Kidney (tissue), 14 donors: ENCODE data around the gene GOLGA6D. TPM values are rescaled to one million over a fixed set of nuclear protein-coding genes. Genes with fewer than 3 reads are reported as not detected.
A peak's percentile ranks its signal among the peaks of the same experiment; 100 is the strongest.
"Not testable (repeated sequence)": the region's sequence is repeated elsewhere in the genome, so short reads cannot be mapped to it uniquely, and the experiment has no call there.

ENCODE experiments used
- DNase-seq, 5 donors: peaks; one replicate each; pipeline ENCODE4 v3.0.0-alpha.2; 2013 to 2020
- FAIRE-seq: peaks from 2 replicates; lab custom pipeline; 2012; peaks lifted over from hg19 to GRCh38; lab: Jason Lieb, UNC
- H3K27ac ChIP-seq, 2 donors: one replicate each; pipeline ENCODE4 v1.7.0; 2013; ENCODE audit warnings: low read depth in 2 of 2, low read length in 2 of 2, inconsistent platforms in 1 of 2
- H3K27me3 ChIP-seq: one replicate; pipeline ENCODE4 v1.7.1; 2013; ENCODE audit warnings: low read length, inconsistent platforms; ENCODE audit not compliant: control insufficient read depth, insufficient read depth
- H3K36me3 ChIP-seq, 3 donors: one replicate each; pipeline versions ENCODE4 v1.7.0 to v1.7.1; 2013; ENCODE audit warnings: low read length in 3 of 3, control low read depth in 1 of 3, inconsistent platforms in 1 of 3; ENCODE audit not compliant: insufficient read depth in 3 of 3, control insufficient read depth in 2 of 3
- H3K4me1 ChIP-seq, 3 donors: one replicate each; pipeline versions ENCODE4 v1.7.0 to v1.7.1; 2013; ENCODE audit warnings: low read length in 3 of 3, inconsistent platforms in 1 of 3, low read depth in 1 of 3; ENCODE audit not compliant: control insufficient read depth in 2 of 3, insufficient read depth in 2 of 3
- H3K4me3 ChIP-seq, 3 donors: one replicate each; pipeline versions ENCODE4 v1.7.0 to v1.8.1; 2013; ENCODE audit warnings: low read length in 3 of 3, control low read depth in 1 of 3, inconsistent platforms in 1 of 3
- H3K9ac ChIP-seq, 3 donors: one replicate each; pipeline versions ENCODE4 v1.7.0 to v1.7.1; 2013; ENCODE audit warnings: low read length in 3 of 3, control low read depth in 1 of 3, inconsistent platforms in 1 of 3
- H3K9me3 ChIP-seq, 3 donors: one replicate each; pipeline versions ENCODE4 v1.7.0 to v1.7.1; 2013; ENCODE audit warnings: low read length in 3 of 3, control low read depth in 1 of 3, inconsistent platforms in 1 of 3; ENCODE audit not compliant: control insufficient read depth in 2 of 3, insufficient read depth in 1 of 3
- CTCF ChIP-seq: IDR thresholded peaks from 3 replicates; pipeline ENCODE4 v1.5.1; 2012; ENCODE audit warnings: mild to moderate bottlenecking, moderate library complexity, borderline replicate concordance; ENCODE audit not compliant: insufficient read depth; ENCODE audit errors: extremely low read depth
- intact Hi-C: fragments of 100-400 bp; cut with DNase I; formaldehyde crosslinking; loops from one replicate; pipeline ENCODE4 v1.11.1; 2022
- polyA plus RNA-seq: library from polyadenylated mRNA; stranded (reverse); fragments of 350-450 nt; fragmentation: Illumina TruSeq; extraction: RNeasy Lipid Tissue Mini Kit (QIAGEN cat#74804); gene quantifications from one replicate; pipeline ENCODE4 v1.2.3, GENCODE V29; 2014; ENCODE audit warnings: low read depth, low replicate concordance; ENCODE audit not compliant: insufficient read depth
- total RNA-seq: library from RNA; stranded (reverse); fragmentation: NEBNext Ultra II Directional; extraction: Animal tissue kit (Norgen Biotek cat#: 25700); gene quantifications from one replicate; pipeline ENCODE4 v1.2.1, GENCODE V29; 2021
- donor health status: control.
- donor health status: control.
- donor health status: control.
- donor health status: control.
- donor health status: control.
- donor health status: DM: yes; HTN: yes; CAD: no.
- donor health status: Normal renal cell carcinoma (clear cell type).

The GOLGA6D gene
- total and polyA plus RNA-seq, 2 donors from 2014 or later, result not detected

GRCh38 chr15:75339531-75340240 lies 57.1 kb downstream of the GOLGA6D start:
- no peak overlapping the region for H3K4me3 ChIP-seq
- intact Hi-C loops, result no loop called here
- peaks cover 0 to 7% (median 0%) of the 10 kb centered on the region in 3 donors for H3K4me1 ChIP-seq
- no peaks in the 10 kb centered on the region for H3K9me3 ChIP-seq
- H3K27ac ChIP-seq, result no peak overlapping the region
- DNase-seq, result peak in 1 of 5 donors; percentile 37
- TF ChIP-seq CTCF, result no peak
- peaks cover 0 to 8% (median 2%) of the 10 kb centered on the region in 3 donors for H3K36me3 ChIP-seq
- no peak for FAIRE-seq
- no peak overlapping the region for H3K9ac ChIP-seq
- H3K27me3 ChIP-seq, result no peaks in the 10 kb centered on the region

DNA sequence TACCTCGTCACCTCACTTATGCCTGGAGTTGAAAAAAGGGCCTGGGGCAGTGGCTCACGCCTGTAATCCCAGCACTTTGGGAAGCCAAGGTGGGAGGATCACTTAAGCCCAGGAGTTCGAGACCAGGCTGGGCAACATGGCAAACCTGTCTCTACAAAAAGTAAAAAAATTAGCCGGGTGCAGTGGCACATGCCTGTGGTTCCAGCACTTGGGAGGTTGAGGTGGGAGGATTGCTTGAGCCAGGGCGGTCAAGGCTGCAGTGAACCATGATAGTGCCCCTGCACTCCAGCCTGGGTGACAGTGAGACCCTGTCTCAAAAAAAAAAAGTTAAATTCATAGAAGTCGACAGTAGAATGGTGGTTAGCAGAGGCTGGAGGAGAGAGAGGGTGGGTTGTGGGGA lies 59.6 kb downstream of the GOLGA6D start:
- DNase-seq (no peak), FAIRE-seq (no peak)
- Histone ChIP-seq H3K4me1 (peaks cover 0 to 4% (median 0%) of the 10 kb centered on the region in 3 donors), H3K36me3 (peaks cover 0 to 8% (median 2%) of the 10 kb centered on the region in 3 donors), H3K27me3 (no peaks in the 10 kb centered on the region), H3K9me3 (no peaks in the 10 kb centered on the region), H3K27ac (no peak overlapping the region), H3K4me3 (no peak overlapping the region), H3K9ac (no peak overlapping the region)
- TF ChIP-seq CTCF, result no peak
- intact Hi-C loops, result no loop called here

- H3K36me3 ChIP-seq, H3K9ac ChIP-seq, H3K9me3 ChIP-seq, H3K4me3 ChIP-seq, intact Hi-C loops, H3K27me3 ChIP-seq, H3K27ac ChIP-seq, H3K4me1 ChIP-seq, FAIRE-seq: not testable (repeated sequence)
- DNase-seq, result peak in 1 of 5 donors; percentile 59
These were observed 61.3 kb downstream of the GOLGA6D start for GRCh38 chr15:75343953-75344352.

Other genes starting within 250 kb of the GOLGA6D start
- 32.7 TPM for gene C15orf39, start 81.0 kb upstream of the GOLGA6D start, total RNA-seq
- gene C15orf39, start 81.0 kb upstream of the GOLGA6D start, polyA plus RNA-seq, result 5.7 TPM
- gene GOLGA6C, start 24.5 kb upstream of the GOLGA6D start, total RNA-seq, result not detected
- gene GOLGA6C, start 24.5 kb upstream of the GOLGA6D start, polyA plus RNA-seq, result not detected
- 67.6 TPM for gene COMMD4, start 53.2 kb downstream of the GOLGA6D start, total RNA-seq
- 162 TPM for gene COMMD4, start 53.2 kb downstream of the GOLGA6D start, polyA plus RNA-seq
- gene NEIL1, start 64.2 kb downstream of the GOLGA6D start, total RNA-seq, result 42.9 TPM
- gene NEIL1, start 64.2 kb downstream of the GOLGA6D start, polyA plus RNA-seq, result 22.6 TPM
- 246 TPM for gene MAN2C1, start 85.8 kb downstream of the GOLGA6D start, total RNA-seq
- 126 TPM for gene MAN2C1, start 85.8 kb downstream of the GOLGA6D start, polyA plus RNA-seq
- 74.3 TPM for gene SIN3A, start 168.9 kb downstream of the GOLGA6D start, total RNA-seq
- gene SIN3A, start 168.9 kb downstream of the GOLGA6D start, polyA plus RNA-seq, result 9.2 TPM